Heart left ventricle (tissue), 16 donors: Measurements from ENCODE around the gene PRRX2. TPM values are rescaled to one million over a fixed set of nuclear protein-coding genes. Genes with fewer than 3 reads are reported as not detected.

Experiments
- ATAC-seq, 4 donors: fragments of 200-7000 bp; cut with Tn5 transposase; one replicate each; pipeline ENCODE4 v1.9.1; 2020 to 2022; ENCODE audit warnings: moderate library complexity in 4 of 4, mild to moderate bottlenecking in 3 of 4, moderate number of reproducible peaks in 1 of 4
- DNase-seq, 5 donors: peaks; one replicate each; pipeline ENCODE4 v3.0.0-alpha.2; 2020
- H3K27ac ChIP-seq, 12 donors: fragments of 200-600 bp; sonication (generic) in 4 of 12; one replicate each; pipeline versions ENCODE4 v1.5.0 to v1.8.0; 2016 to 2022; ENCODE audit warnings: mild to moderate bottlenecking in 2 of 12
- H3K27me3 ChIP-seq, 9 donors: fragments of 200-600 bp; sonication (generic) in 2 of 9; one replicate each; pipeline versions ENCODE4 v1.5.1 to v1.8.0; 2016 to 2022; ENCODE audit warnings: mild to moderate bottlenecking in 3 of 9
- H3K36me3 ChIP-seq, 9 donors: fragments of 200-600 bp; sonication (generic) in 2 of 9; one replicate each; pipeline versions ENCODE4 v1.5.0 to v1.8.0; 2018 to 2022; ENCODE audit warnings: mild to moderate bottlenecking in 2 of 9
- H3K4me1 ChIP-seq, 12 donors: fragments of 200-600 bp; sonication (generic) in 4 of 12; one replicate each; pipeline versions ENCODE4 v1.5.0 to v1.8.0; 2016 to 2022; ENCODE audit warnings: mild to moderate bottlenecking in 3 of 12
- H3K4me3 ChIP-seq, 12 donors: fragments of 200-600 bp; sonication (generic) in 4 of 12; one replicate each; pipeline versions ENCODE4 v1.5.0 to v1.8.0; 2017 to 2022; ENCODE audit warnings: mild to moderate bottlenecking in 9 of 12, moderate library complexity in 4 of 12
- H3K9me3 ChIP-seq, 12 donors: fragments of 200-600 bp; sonication (generic) in 4 of 12; one replicate each; pipeline versions ENCODE4 v1.5.0 to v1.8.0; 2016 to 2022; ENCODE audit warnings: mild to moderate bottlenecking in 1 of 12
- CTCF ChIP-seq, 12 donors: fragments of 200-600 bp; sonication (generic) in 4 of 12; IDR thresholded peaks; one replicate each; pipeline versions ENCODE4 v1.5.0 to v1.8.0; 2018 to 2022; ENCODE audit warnings: antibody characterized with exemption in 12 of 12, mild to moderate bottlenecking in 5 of 12
- POLR2A ChIP-seq, 2 donors: fragments of 450-650 bp; IDR thresholded peaks; one replicate each; pipeline ENCODE4 v1.6.1; 2017; ENCODE audit warnings: antibody characterized with exemption in 2 of 2, mild to moderate bottlenecking in 2 of 2, moderate library complexity in 2 of 2
- WGBS, 4 donors: extraction: QIAGEN DNeasy Blood & Tissue Kit in 2 of 4; methylation state at CpG; one replicate each; pipeline versions ENCODE4 v1.1.5 to v1.1.7; 2013 to 2018; 5-methylcytosine and 5-hydroxymethylcytosine counted together
- intact Hi-C, 10 donors: fragments of 100-400 bp; cut with DNase I; formaldehyde crosslinking; loops; one replicate each; pipeline versions ENCODE4 v1.11.1 to v1.14.2; 2022
- polyA plus RNA-seq, 2 donors: library from polyadenylated mRNA; stranded (reverse); fragments of 200-250 nt; gene quantifications; one replicate each; pipeline ENCODE4 v1.2.3, GENCODE V29; 2013
- total RNA-seq, 9 donors: library from RNA; depleted of rRNA in 2 of 9; stranded (reverse); fragments of >200 nt in 2 of 9; fragmentation: NEBNext Ultra II Directional in 3 of 9; extraction: Animal tissue kit (Norgen Biotek cat#: 25700) in 3 of 9; gene quantifications; one replicate each; pipeline versions ENCODE4 v1.1.0 to v1.2.4, GENCODE V29; 2016 to 2023
- donor health status: ischemic (EF 13 %, LVEDD 7.1; RV severe dilation, severe dysfunction).
- donor health status: healthy with polysubstance abuse.
- donor health status: DM: no; HTN: yes; CAD: no.
- donor health status: DM: no; HTN: no; CAD: no.
- donor health status: ischemic (EF 25% LVEDD 6.9; RV normal size, moderate dysfunction).
- donor health status: ischemic (EF 25% LVEDD 5.7; RV mildly dilated, moderate dysfunction).
- donor health status: healthy.
- donor health status: DM: yes; HTN: yes; CAD: no.
- donor health status: ischemic (EF 35%, LVEDD 5.7; RV mildly dilated, moderate dysfunction).
- donor health status: nonischemic (EF 11% LVEDD 7.7; RV severe dilation, severe dysfunction).
- donor health status: DM: yes; HTN: yes; CAD: no.
- donor health status: PGD.
- donor health status: ischemic (EF 29% LVEDD 5.4; RV normal size, mild dysfunction).
- donor health status: nonischemic (EF 23%, LVEDD 6.1; RV moderate dilation, normal function).

The PRRX2 gene
- total and polyA plus RNA-seq, 11 donors = 0.22 to 1.5 (median 0.75) TPM; not detected in 1

- no peak overlapping the region for H3K4me3 ChIP-seq
- no peak overlapping the region for H3K27ac ChIP-seq
- H3K4me1 ChIP-seq = peaks cover 13 to 49% (median 28%) of the 10 kb centered on the region in 12 donors
- ATAC-seq (no peak), DNase-seq (no peak)
- WGBS, 4 donors = 57 to 76% (median 66%) methylated on average over 6 of the region's 6 CpGs
- no peaks in the 10 kb centered on the region for H3K9me3 ChIP-seq
- TF ChIP-seq POLR2A (IDR thresholded peaks at IDR 0.05) (no peak), CTCF (IDR thresholded peaks at IDR 0.05) (no peak)
- peaks cover 0 to 27% (median 2%) of the 10 kb centered on the region in 9 donors for H3K27me3 ChIP-seq
- intact Hi-C loops = loop anchor here in 1 of 10 donors (5.0 kb wide), 1 partner anchor 491 kb away; no protein-coding TSS in a partner anchor
- H3K36me3 ChIP-seq = peaks cover 0 to 6% (median 0%) of the 10 kb centered on the region in 9 donors
Observed at GRCh38 chr9:129623331-129623730, 42.1 kb upstream of the PRRX2 start.

GRCh38 chr9:129624168-129624759 is 41.2 kb upstream of the PRRX2 start:
- Histone ChIP-seq H3K9me3 (no peaks in the 10 kb centered on the region), H3K4me3 (no peak overlapping the region), H3K27ac (no peak overlapping the region), H3K4me1 (peaks cover 15 to 58% (median 38%) of the 10 kb centered on the region in 12 donors), H3K36me3 (peaks cover 0 to 6% (median 0%) of the 10 kb centered on the region in 9 donors), H3K27me3 (peaks cover 0 to 23% (median 2%) of the 10 kb centered on the region in 9 donors)
- intact Hi-C loops = loop anchor here in 1 of 10 donors (5.0 kb wide), 1 partner anchor 492 kb away; no protein-coding TSS in a partner anchor
- no peak for TF ChIP-seq POLR2A (IDR thresholded peaks at IDR 0.05)
- peak; percentile 59 to 77 (median 70) for TF ChIP-seq CTCF (IDR thresholded peaks at IDR 0.05)
- no peak for ATAC-seq
- 38 to 48% (median 45%) methylated on average over 11 to 12 of the region's 12 CpGs for WGBS, 4 donors
- DNase-seq = peak in 1 of 5 donors; percentile 7

- H3K27me3 ChIP-seq = peaks cover 0 to 16% (median 2%) of the 10 kb centered on the region in 9 donors
- H3K9me3 ChIP-seq = no peaks in the 10 kb centered on the region
- H3K36me3 ChIP-seq = peaks cover 0 to 6% (median 0%) of the 10 kb centered on the region in 9 donors
- peak overlapping the region in 1 of 12 donors; percentile 98 for H3K27ac ChIP-seq
- peak overlapping the region in 2 of 12 donors; percentile 75 to 85 for H3K4me3 ChIP-seq
- H3K4me1 ChIP-seq = peaks cover 15 to 62% (median 39%) of the 10 kb centered on the region in 12 donors
- no peak for DNase-seq
- intact Hi-C loops = loop anchor here in 2 of 10 donors (5.0 kb wide), 1 partner anchor 493 kb away; no protein-coding TSS in a partner anchor
- 38 to 47% (median 43%) methylated on average over 9 of the region's 9 CpGs for WGBS, 4 donors
- no peak for TF ChIP-seq CTCF (IDR thresholded peaks at IDR 0.05)
- TF ChIP-seq POLR2A (IDR thresholded peaks at IDR 0.05) = no peak
- no peak for ATAC-seq
Observed at GRCh38 chr9:129624947-129625346, 40.5 kb upstream of the PRRX2 start.

GRCh38 chr9:129626079-129626624 is 39.3 kb upstream of the PRRX2 start, which contains the start of gene NTMT1:
Gene NTMT1, plus strand, starts transcription at chr9:129626163. Its CDS starts 6,541 bp downstream, at chr9:129632704.
- 0 to 1% (median 1%) methylated on average over 28 to 55 of the region's 55 CpGs for WGBS, 4 donors
- H3K27ac ChIP-seq = peak within 1 kb of the TSS; percentile 60 to 98 (median 94)
- peaks cover 0 to 4% (median 0%) of the 10 kb centered on the region in 9 donors for H3K27me3 ChIP-seq
- DNase-seq (peak; percentile 86 to 95 (median 91)), ATAC-seq (peak; percentile 79 to 94 (median 92))
- peak within 1 kb of the TSS; percentile 64 to 85 (median 72) for H3K4me3 ChIP-seq
- H3K9me3 ChIP-seq = no peaks in the 10 kb centered on the region
- H3K4me1 ChIP-seq = peaks cover 16 to 66% (median 46%) of the 10 kb centered on the region in 12 donors
- intact Hi-C loops = loop anchor here in 1 of 10 donors (5.0 kb wide), 1 partner anchor 494 kb away; no protein-coding TSS in a partner anchor
- TF ChIP-seq POLR2A (IDR thresholded peaks at IDR 0.05) (peak; percentile 79 to 96), CTCF (IDR thresholded peaks at IDR 0.05) (no peak)
- H3K36me3 ChIP-seq = peaks cover 0 to 6% (median 0%) of the 10 kb centered on the region in 9 donors
